Upper lobe of right lung (tissue), 1 donor: Measurements from ENCODE around the gene DTNBP1. TPM values are rescaled to one million over a fixed set of nuclear protein-coding genes. Genes with fewer than 3 reads are reported as not detected.

ENCODE experiments used
- ATAC-seq: fragments of 200-7000 bp; cut with Tn5 transposase; one replicate; pipeline ENCODE4 v1.9.1; 2020; ENCODE audit warnings: mild to moderate bottlenecking, moderate library complexity
- DNase-seq: peaks from one replicate; pipeline ENCODE4 v3.0.0-alpha.2; 2020
- H3K27ac ChIP-seq: fragments of 200-600 bp; one replicate; pipeline ENCODE4 v1.8.0; 2022
- H3K27me3 ChIP-seq: fragments of 200-600 bp; one replicate; pipeline ENCODE4 v1.8.0; 2022; ENCODE audit warnings: mild to moderate bottlenecking
- H3K36me3 ChIP-seq: fragments of 200-600 bp; one replicate; pipeline ENCODE4 v1.8.0; 2022
- H3K4me1 ChIP-seq: fragments of 200-600 bp; one replicate; pipeline ENCODE4 v1.8.0; 2022
- H3K4me3 ChIP-seq: fragments of 200-600 bp; one replicate; pipeline ENCODE4 v1.8.0; 2022; ENCODE audit warnings: mild to moderate bottlenecking
- H3K9me3 ChIP-seq: fragments of 200-600 bp; one replicate; pipeline ENCODE4 v1.8.0; 2022
- CTCF ChIP-seq: fragments of 200-600 bp; IDR thresholded peaks from one replicate; pipeline ENCODE4 v1.8.0; 2022; ENCODE audit warnings: antibody characterized with exemption
- intact Hi-C: fragments of 100-400 bp; cut with DNase I; formaldehyde crosslinking; loops from one replicate; pipeline ENCODE4 v1.11.0; 2022
- total RNA-seq: library from RNA; stranded (reverse); fragmentation: NEBNext Ultra II Directional; extraction: Animal tissue kit (Norgen Biotek cat#: 25700); gene quantifications from one replicate; pipeline ENCODE4 v1.2.1, GENCODE V29; 2021
- donor health status: DM: no; HTN: yes; CAD: no; lungs with severe emphysema.

DTNBP1 gene
- total RNA-seq, 1 donor from 2014 or later: 25.9 TPM

GRCh38 chr6:15561447-15562199, 101.2 kb downstream of the DTNBP1 start:
- Histone ChIP-seq H3K4me3 (no peak overlapping the region), H3K27ac (no peak overlapping the region), H3K36me3 (no peaks in the 10 kb centered on the region), H3K9me3 (no peaks in the 10 kb centered on the region), H3K27me3 (no peaks in the 10 kb centered on the region), H3K4me1 (no peaks in the 10 kb centered on the region)
- no peak for TF ChIP-seq CTCF
- ATAC-seq: no peak
- no peak for DNase-seq
- intact Hi-C loops: no loop called here

- no peaks in the 10 kb centered on the region for H3K9me3 ChIP-seq
- H3K36me3 ChIP-seq: no peaks in the 10 kb centered on the region
- intact Hi-C loops: no loop called here
- no peaks in the 10 kb centered on the region for H3K4me1 ChIP-seq
- no peaks in the 10 kb centered on the region for H3K27me3 ChIP-seq
- no peak for TF ChIP-seq CTCF
- H3K27ac ChIP-seq: no peak overlapping the region
- H3K4me3 ChIP-seq: no peak overlapping the region
- no peak for ATAC-seq
- no peak for DNase-seq
Observed at GRCh38 chr6:15560713-15561112, 102.1 kb downstream of the DTNBP1 start.

GRCh38 chr6:15557174-15557573, 105.7 kb downstream of the DTNBP1 start:
- TF ChIP-seq CTCF: no peak
- no peak for DNase-seq
- H3K9me3 ChIP-seq: no peaks in the 10 kb centered on the region
- H3K27me3 ChIP-seq: no peaks in the 10 kb centered on the region
- no peak overlapping the region for H3K4me3 ChIP-seq
- no peak for ATAC-seq
- H3K36me3 ChIP-seq: no peaks in the 10 kb centered on the region
- H3K4me1 ChIP-seq: peaks cover 6% of the 10 kb centered on the region
- intact Hi-C loops: no loop called here
- no peak overlapping the region for H3K27ac ChIP-seq

GRCh38 chr6:15556711-15557110, 106.1 kb downstream of the DTNBP1 start:
- no peak for TF ChIP-seq CTCF
- no peak overlapping the region for H3K27ac ChIP-seq

DNA sequence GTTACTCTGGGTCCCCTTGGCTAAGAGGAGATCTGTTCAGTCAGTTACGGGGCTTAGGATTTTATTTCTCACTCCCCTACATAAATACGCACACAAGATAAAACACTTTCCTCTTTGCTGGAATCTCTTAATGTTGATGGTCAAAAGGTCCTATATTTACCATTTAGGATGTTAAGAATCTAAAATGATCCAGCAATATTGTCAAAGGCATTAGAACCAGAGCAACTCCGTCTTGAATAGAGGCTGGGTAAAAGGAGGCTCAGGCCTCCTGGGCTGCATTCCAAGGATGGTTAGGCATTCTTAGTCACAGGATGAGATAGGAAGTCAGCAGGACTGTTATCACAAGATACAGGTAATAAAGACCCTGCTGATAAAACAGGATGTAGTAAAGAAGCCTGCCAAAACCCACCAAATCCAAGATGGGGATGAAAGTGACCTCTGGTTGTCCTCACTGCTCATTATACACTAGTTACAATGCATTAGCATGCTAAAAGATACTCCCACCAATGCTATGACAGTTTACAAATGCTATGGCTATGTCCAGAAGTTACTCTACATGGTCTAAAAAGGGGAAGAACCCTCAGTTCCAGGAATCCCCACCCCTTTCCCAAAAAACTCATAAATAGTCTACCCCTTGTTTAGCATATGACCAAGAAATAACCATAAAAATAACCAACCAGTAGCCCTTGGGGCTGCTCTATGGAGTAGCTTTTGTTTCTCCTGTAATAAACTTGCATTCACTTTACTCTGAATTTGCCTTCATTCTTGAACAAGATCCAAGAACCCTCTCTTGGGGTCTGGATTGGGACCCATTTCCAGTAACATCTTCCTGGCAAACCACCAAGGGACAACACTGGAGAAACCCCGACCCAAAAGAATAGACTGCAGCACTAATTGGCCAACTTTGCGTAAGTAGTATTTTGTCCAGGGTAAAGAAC, 107.5 kb downstream of the DTNBP1 start:
- intact Hi-C loops: no loop called here
- no peak overlapping the region for H3K27ac ChIP-seq
- ATAC-seq (no peak), DNase-seq (no peak)
- no peak overlapping the region for H3K4me3 ChIP-seq
- TF ChIP-seq CTCF: no peak
- no peaks in the 10 kb centered on the region for H3K9me3 ChIP-seq
- peaks cover 20% of the 10 kb centered on the region for H3K4me1 ChIP-seq
- H3K36me3 ChIP-seq: no peaks in the 10 kb centered on the region
- no peaks in the 10 kb centered on the region for H3K27me3 ChIP-seq

More at GRCh38 chr6:15556711-15557110, 106.1 kb downstream of the DTNBP1 start:
- Histone ChIP-seq H3K9me3 (no peaks in the 10 kb centered on the region), H3K4me1 (peaks cover 8% of the 10 kb centered on the region), H3K27me3 (no peaks in the 10 kb centered on the region), H3K36me3 (no peaks in the 10 kb centered on the region), H3K4me3 (no peak overlapping the region)
- DNase-seq: no peak
- no peak for ATAC-seq
- intact Hi-C loops: no loop called here
